ENCODE results near the gene CCL22.

Gene CCL22

GRCh38 chr16:57349212-57350031 is 9.2 kb upstream of the CCL22 start (continued):
- no peak for TF ChIP-seq ZNF510 (tag by site-specific recombination; IDR thresholded peaks at IDR 0.05; ENCODE audit: insufficient replicate concordance)
- TF ChIP-seq KLF9 (tag by site-specific recombination; IDR thresholded peaks at IDR 0.05; ENCODE audit: low read depth): no peak
- TF ChIP-seq PRDM1 (tag by site-specific recombination; IDR thresholded peaks at IDR 0.05): no peak
- peak; percentile 51; the same call in 1 of the 2 replicates for TF ChIP-seq GLIS1 (tag by site-specific recombination; IDR thresholded peaks at IDR 0.05)
- no peak for TF ChIP-seq ZNF121 (tag by site-specific recombination; IDR thresholded peaks at IDR 0.05)
- no peak for TF ChIP-seq ZBTB20 (tag by site-specific recombination; IDR thresholded peaks at IDR 0.05)
- TF ChIP-seq REPIN1 (tag by site-specific recombination; IDR thresholded peaks at IDR 0.05; ENCODE audit: low read depth): no peak
- no peak for TF ChIP-seq ZNF610 (tag by site-specific recombination; IDR thresholded peaks at IDR 0.05; ENCODE audit: borderline replicate concordance)
- TF ChIP-seq, protein P1, sequence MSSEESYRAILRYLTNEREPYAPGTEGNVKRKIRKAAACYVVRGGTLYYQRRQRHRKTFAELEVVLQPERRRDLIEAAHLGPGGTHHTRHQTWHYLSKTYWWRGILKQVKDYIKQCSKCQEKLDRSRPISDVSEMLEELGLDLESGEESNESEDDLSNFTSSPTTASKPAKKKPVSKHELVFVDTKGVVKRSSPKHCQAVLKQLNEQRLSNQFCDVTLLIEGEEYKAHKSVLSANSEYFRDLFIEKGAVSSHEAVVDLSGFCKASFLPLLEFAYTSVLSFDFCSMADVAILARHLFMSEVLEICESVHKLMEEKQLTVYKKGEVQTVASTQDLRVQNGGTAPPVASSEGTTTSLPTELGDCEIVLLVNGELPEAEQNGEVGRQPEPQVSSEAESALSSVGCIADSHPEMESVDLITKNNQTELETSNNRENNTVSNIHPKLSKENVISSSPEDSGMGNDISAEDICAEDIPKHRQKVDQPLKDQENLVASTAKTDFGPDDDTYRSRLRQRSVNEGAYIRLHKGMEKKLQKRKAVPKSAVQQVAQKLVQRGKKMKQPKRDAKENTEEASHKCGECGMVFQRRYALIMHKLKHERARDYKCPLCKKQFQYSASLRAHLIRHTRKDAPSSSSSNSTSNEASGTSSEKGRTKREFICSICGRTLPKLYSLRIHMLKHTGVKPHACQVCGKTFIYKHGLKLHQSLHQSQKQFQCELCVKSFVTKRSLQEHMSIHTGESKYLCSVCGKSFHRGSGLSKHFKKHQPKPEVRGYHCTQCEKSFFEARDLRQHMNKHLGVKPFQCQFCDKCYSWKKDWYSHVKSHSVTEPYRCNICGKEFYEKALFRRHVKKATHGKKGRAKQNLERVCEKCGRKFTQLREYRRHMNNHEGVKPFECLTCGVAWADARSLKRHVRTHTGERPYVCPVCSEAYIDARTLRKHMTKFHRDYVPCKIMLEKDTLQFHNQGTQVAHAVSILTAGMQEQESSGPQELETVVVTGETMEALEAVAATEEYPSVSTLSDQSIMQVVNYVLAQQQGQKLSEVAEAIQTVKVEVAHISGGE (tag by site-specific recombination; conservative IDR thresholded peaks at IDR 0.05; ENCODE audit: low read depth): no peak
- TF ChIP-seq ZBTB10 (tag by site-specific recombination; IDR thresholded peaks at IDR 0.05): no peak

DNA sequence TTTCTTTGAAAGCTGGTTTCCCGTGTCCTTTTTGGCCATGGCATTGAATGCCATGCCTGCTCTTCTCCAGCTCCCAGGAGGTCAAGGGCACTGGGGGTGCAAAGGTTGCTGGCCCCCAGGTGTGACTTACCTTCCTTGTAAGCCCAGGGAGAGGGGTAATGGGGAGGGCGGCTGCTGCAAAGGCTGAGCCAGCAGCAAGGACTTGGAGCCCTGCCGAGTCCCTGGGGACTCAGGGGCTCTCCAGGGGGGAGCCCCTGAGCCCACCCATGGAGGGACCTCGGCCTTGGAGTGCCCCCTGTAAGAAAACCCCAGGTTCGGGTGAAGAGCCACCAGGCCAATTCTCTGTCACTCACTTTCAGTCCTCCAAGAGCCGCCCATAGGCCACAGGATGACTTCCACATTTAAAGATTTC is 5.9 kb upstream of the CCL22 start:
- H3K36me3 ChIP-seq (ENCODE audit: control insufficient read depth in 2 of 2, insufficient read depth in 1 of 2, low read length in 2 of 2): no peaks in the 10 kb centered on the region
- no peak overlapping the region for H3K4me3 ChIP-seq (ENCODE audit: low read depth, low read length)
- no peak overlapping the region for H3K27ac ChIP-seq (ENCODE audit: extremely low read depth, low read depth, low read length)
- ChIA-PET CTCF (interaction anchor here (0.7 to 1.3 kb wide), 2 partner anchors 64 to 66 kb away, joined by 4 to 6 read pairs; no protein-coding TSS in a partner anchor), POLR2A (no interaction called here)
- H3K9me3 ChIP-seq (ENCODE audit: control insufficient read depth, insufficient read depth, low read depth, low read length): no peaks in the 10 kb centered on the region
- no peaks in the 10 kb centered on the region for H3K4me1 ChIP-seq (ENCODE audit: control insufficient read depth, insufficient read depth, low read length)
- TF ChIP-seq ZNF48 (tag by site-specific recombination; IDR thresholded peaks at IDR 0.05) (no peak), ZNF555 (tag by site-specific recombination; conservative IDR thresholded peaks at IDR 0.05) (no peak), ZNF514 (tag by site-specific recombination; IDR thresholded peaks at IDR 0.05) (no peak), ZNF791 (tag by site-specific recombination; IDR thresholded peaks at IDR 0.05) (no peak), ZNF302 (tag by site-specific recombination; IDR thresholded peaks at IDR 0.05; ENCODE audit: low read depth) (no peak), ZNF704 (tag by site-specific recombination; IDR thresholded peaks at IDR 0.05) (no peak), ZNF132 (tag by site-specific recombination; IDR thresholded peaks at IDR 0.05; ENCODE audit: borderline replicate concordance) (no peak), ZSCAN16 (tag by site-specific recombination; IDR thresholded peaks at IDR 0.05) (no peak), ZNF174 (tag by site-specific recombination; IDR thresholded peaks at IDR 0.05) (no peak), RBAK (tag by site-specific recombination; IDR thresholded peaks at IDR 0.05) (no peak), ZNF146 (tag by site-specific recombination; IDR thresholded peaks at IDR 0.05) (no peak), ZNF544 (tag by site-specific recombination; IDR thresholded peaks at IDR 0.05) (no peak)
- TF ChIP-seq, protein P2, sequence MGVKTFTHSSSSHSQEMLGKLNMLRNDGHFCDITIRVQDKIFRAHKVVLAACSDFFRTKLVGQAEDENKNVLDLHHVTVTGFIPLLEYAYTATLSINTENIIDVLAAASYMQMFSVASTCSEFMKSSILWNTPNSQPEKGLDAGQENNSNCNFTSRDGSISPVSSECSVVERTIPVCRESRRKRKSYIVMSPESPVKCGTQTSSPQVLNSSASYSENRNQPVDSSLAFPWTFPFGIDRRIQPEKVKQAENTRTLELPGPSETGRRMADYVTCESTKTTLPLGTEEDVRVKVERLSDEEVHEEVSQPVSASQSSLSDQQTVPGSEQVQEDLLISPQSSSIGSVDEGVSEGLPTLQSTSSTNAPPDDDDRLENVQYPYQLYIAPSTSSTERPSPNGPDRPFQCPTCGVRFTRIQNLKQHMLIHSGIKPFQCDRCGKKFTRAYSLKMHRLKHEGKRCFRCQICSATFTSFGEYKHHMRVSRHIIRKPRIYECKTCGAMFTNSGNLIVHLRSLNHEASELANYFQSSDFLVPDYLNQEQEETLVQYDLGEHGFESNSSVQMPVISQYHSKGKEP (tag by site-specific recombination; IDR thresholded peaks at IDR 0.05): no peak
- TF ChIP-seq, protein P3, sequence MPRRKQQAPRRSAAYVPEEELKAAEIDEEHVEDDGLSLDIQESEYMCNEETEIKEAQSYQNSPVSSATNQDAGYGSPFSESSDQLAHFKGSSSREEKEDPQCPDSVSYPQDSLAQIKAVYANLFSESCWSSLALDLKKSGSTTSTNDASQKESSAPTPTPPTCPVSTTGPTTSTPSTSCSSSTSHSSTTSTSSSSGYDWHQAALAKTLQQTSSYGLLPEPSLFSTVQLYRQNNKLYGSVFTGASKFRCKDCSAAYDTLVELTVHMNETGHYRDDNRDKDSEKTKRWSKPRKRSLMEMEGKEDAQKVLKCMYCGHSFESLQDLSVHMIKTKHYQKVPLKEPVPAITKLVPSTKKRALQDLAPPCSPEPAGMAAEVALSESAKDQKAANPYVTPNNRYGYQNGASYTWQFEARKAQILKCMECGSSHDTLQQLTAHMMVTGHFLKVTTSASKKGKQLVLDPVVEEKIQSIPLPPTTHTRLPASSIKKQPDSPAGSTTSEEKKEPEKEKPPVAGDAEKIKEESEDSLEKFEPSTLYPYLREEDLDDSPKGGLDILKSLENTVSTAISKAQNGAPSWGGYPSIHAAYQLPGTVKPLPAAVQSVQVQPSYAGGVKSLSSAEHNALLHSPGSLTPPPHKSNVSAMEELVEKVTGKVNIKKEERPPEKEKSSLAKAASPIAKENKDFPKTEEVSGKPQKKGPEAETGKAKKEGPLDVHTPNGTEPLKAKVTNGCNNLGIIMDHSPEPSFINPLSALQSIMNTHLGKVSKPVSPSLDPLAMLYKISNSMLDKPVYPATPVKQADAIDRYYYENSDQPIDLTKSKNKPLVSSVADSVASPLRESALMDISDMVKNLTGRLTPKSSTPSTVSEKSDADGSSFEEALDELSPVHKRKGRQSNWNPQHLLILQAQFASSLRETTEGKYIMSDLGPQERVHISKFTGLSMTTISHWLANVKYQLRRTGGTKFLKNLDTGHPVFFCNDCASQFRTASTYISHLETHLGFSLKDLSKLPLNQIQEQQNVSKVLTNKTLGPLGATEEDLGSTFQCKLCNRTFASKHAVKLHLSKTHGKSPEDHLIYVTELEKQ (tag by site-specific recombination; IDR thresholded peaks at IDR 0.05; ENCODE audit: borderline replicate concordance): no peak

Measured in HEK293 (cell line).